ENCODE data around the gene IQSEC2.
A peak's percentile ranks its signal among the peaks of the same experiment; 100 is the strongest.

The IQSEC2 gene

GRCh38 chrX:53241558-53241957 is 39.8 kb downstream of the IQSEC2 start:
- DNase-seq = no peak

- DNase-seq = no peak
These were observed 41.9 kb downstream of the IQSEC2 start for GRCh38 chrX:53239474-53239873.

- DNase-seq = no peak
These were observed 44.3 kb downstream of the IQSEC2 start for GRCh38 chrX:53237056-53237455.

- no peak for DNase-seq
These were observed 45.2 kb downstream of the IQSEC2 start for GRCh38 chrX:53236025-53236679.

GRCh38 chrX:53235566-53235965 is 45.8 kb downstream of the IQSEC2 start:
- no peak for DNase-seq

- no peak for DNase-seq
These were observed 46.9 kb downstream of the IQSEC2 start for GRCh38 chrX:53234484-53234883.

- DNase-seq = no peak
These were observed 47.8 kb downstream of the IQSEC2 start for GRCh38 chrX:53233536-53233935.

- DNase-seq = no peak
These were observed 51.3 kb downstream of the IQSEC2 start for GRCh38 chrX:53230116-53230515.

GRCh38 chrX:53227224-53227765 is 54.1 kb downstream of the IQSEC2 start:
- DNase-seq = no peak

- DNase-seq = peak; percentile 78
These were observed 56.3 kb downstream of the IQSEC2 start, which contains the start of gene KDM5C for GRCh38 chrX:53224860-53225797. Gene KDM5C (minus strand): TSS chrX:53225207. CDS start chrX:53224889, 318 bp downstream.

- no peak for DNase-seq
These were observed 57.2 kb downstream of the IQSEC2 start for GRCh38 chrX:53223955-53224859.

GRCh38 chrX:53223068-53223693 is 58.2 kb downstream of the IQSEC2 start:
- DNase-seq = no peak
